ENCODE measurements around the gene RTN4.
"Not testable (repeated sequence)": the region's sequence is repeated elsewhere in the genome, so short reads cannot be mapped to it uniquely, and the experiment has no call there.

RTN4 gene

GRCh38 chr2:55010149-55010591 lies 40.1 kb downstream of the RTN4 start:
- peak; percentile 54 for DNase-seq (ENCODE audit: low spot score)

- no peak for DNase-seq (ENCODE audit: low spot score)
Observed at GRCh38 chr2:55009277-55010060, 40.8 kb downstream of the RTN4 start.

DNA sequence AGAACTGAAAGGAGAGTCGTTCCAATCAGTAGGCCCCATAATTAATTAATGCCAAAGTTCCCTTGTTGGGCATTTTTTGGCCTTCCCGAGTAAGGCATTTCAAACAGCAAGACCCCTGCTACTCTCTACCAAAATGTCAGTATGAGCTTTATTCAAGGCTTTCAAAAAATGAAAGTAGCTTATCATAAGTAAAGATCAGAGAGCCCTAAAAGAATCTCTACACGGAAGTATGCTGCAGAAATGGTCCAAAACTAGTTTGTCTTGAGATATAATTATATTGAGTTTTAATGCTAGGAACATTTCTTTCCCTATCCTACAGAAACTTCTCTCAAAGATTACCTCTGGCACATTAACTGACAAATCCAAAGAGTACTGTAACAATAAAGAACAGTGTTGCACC lies 43.9 kb downstream of the RTN4 start:
- DNase-seq (ENCODE audit: low spot score): no peak

GRCh38 chr2:55003706-55004639 lies 46.3 kb downstream of the RTN4 start:
- DNase-seq (ENCODE audit: low spot score): no peak

DNA sequence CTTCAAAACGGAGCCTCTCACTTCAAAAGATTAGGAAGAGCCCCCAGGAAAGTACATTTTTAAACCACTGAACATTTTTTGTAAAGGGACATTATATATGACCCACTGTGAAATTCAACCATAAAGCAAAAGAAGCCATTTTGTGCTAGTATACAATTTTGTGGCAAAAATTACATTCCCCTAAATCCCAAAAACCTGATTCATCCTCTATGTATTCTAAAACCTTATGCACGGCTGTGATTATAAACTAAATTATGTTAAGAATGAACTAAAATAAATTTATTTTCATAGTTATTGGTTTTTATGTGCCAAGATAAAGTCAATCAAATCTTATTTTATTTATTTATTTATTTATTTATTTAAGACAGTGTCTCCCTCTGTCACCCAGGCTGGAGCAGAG lies 48.5 kb downstream of the RTN4 start:
- DNase-seq (ENCODE audit: low spot score): no peak

- no peak for DNase-seq (ENCODE audit: low spot score)
Observed at GRCh38 chr2:55000341-55000740, 49.9 kb downstream of the RTN4 start.

DNA sequence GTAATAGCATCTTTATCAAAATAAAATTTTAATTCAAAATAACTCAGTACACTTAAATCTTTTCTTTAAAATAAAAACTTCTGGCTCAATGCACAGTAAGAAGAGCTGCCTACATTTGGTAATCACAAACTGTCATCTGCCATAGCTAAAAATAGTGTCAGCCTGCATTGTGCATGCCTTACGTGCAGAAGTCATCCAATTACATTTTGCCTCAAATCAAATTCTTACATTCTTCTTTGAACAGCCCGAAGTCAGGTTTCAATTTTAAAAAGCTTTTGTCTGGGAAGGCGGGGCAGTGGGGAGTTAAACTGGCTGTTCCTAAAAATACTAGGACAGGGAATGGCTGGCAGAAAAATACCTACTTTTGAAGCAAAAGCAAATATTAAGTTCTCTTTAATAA lies 51.1 kb downstream of the RTN4 start:
- no peak for DNase-seq (ENCODE audit: low spot score)

DNA sequence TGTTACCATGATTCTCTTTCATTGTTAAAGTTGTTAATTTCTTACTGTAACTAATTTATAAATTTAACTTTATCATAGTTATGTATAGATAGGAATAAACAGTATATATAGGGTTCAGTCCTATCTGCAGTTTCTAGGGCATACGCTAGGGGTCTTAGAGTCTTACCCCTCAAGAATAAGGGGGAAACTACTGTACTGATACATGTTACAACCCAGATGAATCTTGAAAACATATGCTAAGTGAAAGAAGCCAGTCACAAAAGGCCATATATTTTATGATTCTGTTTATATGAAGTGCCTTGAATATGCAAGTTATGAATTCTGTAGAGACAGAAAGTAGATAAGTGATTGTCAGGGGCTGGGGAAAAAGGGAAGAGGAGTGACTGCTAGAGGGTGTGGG lies 52.4 kb downstream of the RTN4 start:
- no peak for DNase-seq (ENCODE audit: low spot score)

DNA sequence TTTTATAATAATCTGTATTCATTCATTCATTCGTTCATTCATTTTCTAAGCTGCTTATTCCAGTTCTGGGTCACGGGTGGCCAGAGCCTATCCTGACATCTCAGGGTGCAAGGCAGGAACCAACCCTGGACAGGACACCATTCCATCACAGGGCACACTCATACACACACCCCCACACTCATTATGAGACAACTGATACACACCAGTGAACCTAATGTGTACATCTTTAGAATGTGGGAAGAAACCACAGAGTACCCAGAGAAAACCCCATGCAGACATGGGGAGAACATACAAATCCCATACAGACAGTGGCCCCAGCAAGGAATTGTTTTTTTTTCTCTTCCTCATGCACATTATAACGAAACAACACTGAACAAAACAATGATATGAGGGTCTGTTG lies 54.7 kb downstream of the RTN4 start:
- no peak for DNase-seq (ENCODE audit: low spot score)

- DNase-seq (ENCODE audit: low spot score): not testable (repeated sequence)
Observed at GRCh38 chr2:54990694-54991093, 59.6 kb downstream of the RTN4 start.

- no peak for DNase-seq (ENCODE audit: low spot score)
Observed at GRCh38 chr2:54988612-54989011, 61.6 kb downstream of the RTN4 start.

DNA sequence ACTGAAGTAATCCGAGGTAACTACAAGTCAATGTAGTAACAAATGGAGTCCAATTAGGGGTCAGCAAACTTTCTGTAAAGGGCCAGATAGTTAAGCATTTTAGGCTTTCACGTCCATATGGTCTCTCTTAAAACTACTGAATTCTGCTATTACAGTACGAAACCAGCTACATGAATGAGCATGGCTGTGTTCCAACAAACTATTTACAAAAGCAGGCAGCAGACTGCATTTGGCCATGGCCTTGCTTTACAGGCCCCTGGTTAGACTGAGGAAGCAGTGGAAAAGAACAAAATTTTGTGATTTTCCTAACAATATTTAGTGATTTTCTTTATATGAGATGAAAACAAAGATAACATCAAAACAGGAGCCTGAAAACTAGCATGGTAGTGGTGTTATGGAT lies 64.0 kb downstream of the RTN4 start:
- no peak for DNase-seq (ENCODE audit: low spot score)

DNA sequence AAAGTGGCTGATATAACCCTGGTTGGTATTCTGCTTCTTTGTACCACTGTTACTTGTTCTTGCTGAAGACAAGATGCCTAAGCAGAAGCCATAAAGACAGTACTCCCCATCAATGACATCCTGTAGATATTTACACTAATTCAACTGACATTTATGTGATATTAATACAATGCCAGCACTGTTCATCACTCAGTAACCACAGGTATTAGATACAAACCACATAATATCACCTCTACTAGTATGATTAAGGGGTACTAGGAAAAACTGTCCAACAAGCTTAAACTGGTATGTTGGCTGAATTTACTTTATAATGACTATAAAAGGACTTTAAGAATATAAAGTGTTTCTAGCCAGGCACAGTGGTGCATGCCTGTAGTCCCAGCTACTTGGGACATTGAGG lies 65.8 kb downstream of the RTN4 start:
- DNase-seq (ENCODE audit: low spot score): peak; percentile 9

GRCh38 chr2:54983345-54984220 lies 66.7 kb downstream of the RTN4 start:
- no peak for DNase-seq (ENCODE audit: low spot score)

GRCh38 chr2:54981385-54981784 lies 68.9 kb downstream of the RTN4 start:
- DNase-seq (ENCODE audit: low spot score): no peak

- DNase-seq (ENCODE audit: low spot score): no peak
Observed at GRCh38 chr2:54979321-54980044, 70.8 kb downstream of the RTN4 start.

GRCh38 chr2:54977149-54977548 lies 73.1 kb downstream of the RTN4 start:
- no peak for DNase-seq (ENCODE audit: low spot score)

DNA sequence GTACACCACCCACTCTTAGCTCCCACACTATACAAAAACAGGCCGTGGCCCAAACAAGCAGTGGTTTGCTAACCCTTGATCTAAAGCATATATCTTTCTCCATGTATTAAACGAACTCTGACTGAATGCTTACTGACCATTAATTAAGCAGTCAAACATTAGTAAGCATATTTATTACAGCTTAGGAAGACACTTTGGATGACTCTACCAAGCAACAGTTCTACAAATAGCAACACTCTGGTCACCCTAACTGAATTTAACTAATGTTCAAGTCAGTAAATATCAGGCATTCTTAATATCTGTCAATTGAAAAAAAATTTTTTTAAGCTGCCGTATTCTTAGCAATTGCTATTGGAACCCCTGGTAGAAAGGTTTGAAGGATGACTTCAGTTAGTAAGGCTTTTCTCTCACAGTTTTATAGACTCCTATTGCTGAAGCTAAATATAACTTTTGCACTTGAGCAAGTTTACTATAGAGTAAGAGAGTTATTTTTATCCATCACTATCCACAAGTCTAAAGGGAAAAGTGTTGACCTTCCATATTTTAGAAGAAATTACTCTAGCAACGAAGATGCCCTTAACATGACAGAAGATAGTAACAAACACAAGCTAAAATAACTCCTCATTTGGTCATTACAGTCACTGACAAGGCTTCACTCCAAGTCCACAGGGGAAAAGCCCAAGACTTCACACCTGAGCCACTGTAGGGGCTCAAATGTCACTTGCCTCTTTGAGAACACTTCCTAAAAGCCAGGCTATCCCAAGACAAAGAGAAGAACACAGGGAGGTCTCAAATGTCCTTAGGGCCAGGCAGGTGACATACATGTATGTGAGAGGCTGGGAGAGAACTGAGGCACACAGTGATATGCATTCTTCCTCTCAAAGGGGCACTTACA lies 74.4 kb downstream of the RTN4 start:
- DNase-seq (ENCODE audit: low spot score): no peak

DNA sequence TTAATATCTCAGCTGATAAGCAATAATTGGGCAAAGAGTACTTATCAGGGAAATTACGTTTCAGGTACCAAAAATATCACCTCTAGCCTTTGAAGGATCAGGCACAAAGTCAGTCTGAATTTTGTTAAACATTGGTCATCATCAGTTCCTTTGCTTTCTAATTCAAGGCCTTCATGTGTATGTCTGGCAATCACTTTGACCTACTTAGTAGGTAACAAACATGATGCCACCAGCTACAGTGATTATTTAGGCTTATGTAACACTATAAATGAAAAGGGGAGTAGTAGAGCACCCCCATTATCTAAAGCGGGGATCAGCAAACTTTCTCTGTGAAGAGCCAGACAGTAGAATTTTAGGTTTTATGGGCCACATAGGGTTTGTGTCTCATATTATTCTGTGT lies 75.1 kb downstream of the RTN4 start:
- no peak for DNase-seq (ENCODE audit: low spot score)

GRCh38 chr2:54969940-54970338 lies 80.3 kb downstream of the RTN4 start:
- DNase-seq (ENCODE audit: low spot score): no peak

Measured in CD4-positive, alpha-beta T cell treated with Interleukin-15 for 4 hours (primary cell).